ENCODE data around the gene NEB. TPM values are rescaled to one million over a fixed set of nuclear protein-coding genes. Genes with fewer than 3 reads are reported as not detected.

NEB gene
- total and polyA plus RNA-seq, 2 of the 4 experiments (the other 2 are of a cell fraction), result under 0.01 TPM; not detected in 1

- Histone ChIP-seq H3K4ac (ENCODE audit: low read depth, low read length) (no peak overlapping the region), H4K5ac (ENCODE audit: low read depth, low read length) (no peak overlapping the region), H3K4me3 (ENCODE audit: insufficient read depth, low read depth, low read length) (no peak overlapping the region), H2BK120ac (ENCODE audit: low read depth, low read length) (no peak overlapping the region), H3K14ac (replicated peaks; ENCODE audit: low read depth, low read length) (no peak overlapping the region), H3K27ac (ENCODE audit: insufficient read depth, low read length) (no peak overlapping the region), H4K8ac (ENCODE audit: low read depth in 2 of 2, low read length in 2 of 2) (no peak overlapping the region), H2BK5ac (ENCODE audit: low read depth, low read length, poor library complexity, severe bottlenecking) (no peak overlapping the region), H3K23ac (ENCODE audit: low read depth, low read length) (no peak overlapping the region), H3K18ac (ENCODE audit: low read depth, low read length) (no peak overlapping the region), H3K4me1 (ENCODE audit: control insufficient read depth, insufficient read depth, low read length) (no peaks in the 10 kb centered on the region), H3K56ac (ENCODE audit: extremely low read depth, insufficient read depth, low read length) (no peak overlapping the region), H4K20me1 (ENCODE audit: insufficient read depth, low read length) (no peaks in the 10 kb centered on the region), H3K9me1 (ENCODE audit: insufficient read depth, low read length) (no peaks in the 10 kb centered on the region), H3K79me1 (ENCODE audit: low read depth in 1 of 2, low read length in 2 of 2) (no peaks in the 10 kb centered on the region), H3K4me2 (ENCODE audit: low read depth, low read length) (no peak overlapping the region), H3K9ac (ENCODE audit: low read depth, low read length) (no peak overlapping the region), H4K91ac (ENCODE audit: insufficient read depth, low read depth, low read length) (no peak overlapping the region), H3K27me3 (ENCODE audit: control insufficient read depth, insufficient read depth, low read length) (no peaks in the 10 kb centered on the region; the same call in 1 of the 2 replicates), H2AFZ (replicated peaks; ENCODE audit: low read length, poor library complexity) (no peak overlapping the region), H2AK5ac (ENCODE audit: low read depth, low read length) (no peak overlapping the region), H3K9me3 (ENCODE audit: control insufficient read depth, insufficient read depth, low read length) (no peaks in the 10 kb centered on the region), H2AK9ac (replicated peaks; ENCODE audit: low read depth, low read length, poor library complexity) (no peak overlapping the region), H3K36me3 (ENCODE audit: control insufficient read depth, insufficient read depth, low read length) (no peaks in the 10 kb centered on the region), H2BK15ac (ENCODE audit: low read depth, low read length) (no peak overlapping the region), H2BK20ac (ENCODE audit: low read depth, low read length) (no peak overlapping the region)
- in situ Hi-C loops (cut with MboI; ENCODE audit: low sequenced_read_pairs) (no loop called here), dilution Hi-C loops (cut with HindIII; ENCODE audit: low sequenced_read_pairs, unreplicated experiment) (no loop called here), intact Hi-C loops (cut with micrococcal nuclease) (no loop called here)
- TF ChIP-seq NFE2L2 (IDR thresholded peaks at IDR 0.05; ENCODE audit: low read depth, low read length), result no peak
- no CpG with 5 or more reads among the region's 3 CpGs for WGBS, 2 experiments (ENCODE audit: extremely low coverage in 2 of 2, insufficient read length in 1 of 2)
- ChIA-PET POLR2A (ENCODE audit: unreplicated experiment) (no interaction called here), CTCF (no interaction called here)
- ATAC-seq (ENCODE audit: low read depth) (no peak), DNase-seq (no peak)
- no TSS peak for BruUV-seq (replicated peaks)
Measured at GRCh38 chr2:151729415-151729811, 4.9 kb downstream of the NEB start.

All from IMR-90 (cell line).